ES-I3 (cell line): ENCODE results near the gene KCNH6.

Experiments
- H3K36me3 ChIP-seq: 2 replicates; pipeline ENCODE4 v1.6.1; 2013; ENCODE audit warnings: mild to moderate bottlenecking, low read length, control low read depth, moderate library complexity; ENCODE audit not compliant: insufficient read depth
- H3K4me1 ChIP-seq: 2 replicates; pipeline ENCODE4 v1.6.1; 2013; ENCODE audit warnings: mild to moderate bottlenecking, control low read depth, low read length; ENCODE audit not compliant: insufficient read depth
- H3K9ac ChIP-seq: 2 replicates; pipeline ENCODE4 v1.6.1; 2013; ENCODE audit warnings: low read depth, mild to moderate bottlenecking, low read length, moderate library complexity
- H3K9me3 ChIP-seq: 2 replicates; pipeline ENCODE4 v1.6.1; 2013; ENCODE audit warnings: mild to moderate bottlenecking, low read length, moderate library complexity; ENCODE audit not compliant: control insufficient read depth, insufficient read depth

The KCNH6 gene

GRCh38 chr17:63542942-63543821 lies 20.0 kb downstream of the KCNH6 start:
- Histone ChIP-seq H3K9ac (no peak overlapping the region), H3K36me3 (no peaks in the 10 kb centered on the region), H3K9me3 (no peaks in the 10 kb centered on the region), H3K4me1 (peaks cover 31% of the 10 kb centered on the region)

GRCh38 chr17:63543822-63544420 lies 20.8 kb downstream of the KCNH6 start:
- Histone ChIP-seq H3K36me3 (no peaks in the 10 kb centered on the region), H3K9me3 (no peaks in the 10 kb centered on the region), H3K4me1 (peaks cover 26% of the 10 kb centered on the region), H3K9ac (no peak overlapping the region)

GRCh38 chr17:63544467-63545301 lies 21.5 kb downstream of the KCNH6 start:
- H3K9ac ChIP-seq: no peak overlapping the region
- no peaks in the 10 kb centered on the region for H3K36me3 ChIP-seq
- H3K4me1 ChIP-seq: peaks cover 26% of the 10 kb centered on the region
- no peaks in the 10 kb centered on the region for H3K9me3 ChIP-seq

- Histone ChIP-seq H3K4me1 (peaks cover 20% of the 10 kb centered on the region), H3K36me3 (no peaks in the 10 kb centered on the region), H3K9me3 (no peaks in the 10 kb centered on the region), H3K9ac (no peak overlapping the region)
Measured at GRCh38 chr17:63546308-63547082, 23.3 kb downstream of the KCNH6 start.

DNA sequence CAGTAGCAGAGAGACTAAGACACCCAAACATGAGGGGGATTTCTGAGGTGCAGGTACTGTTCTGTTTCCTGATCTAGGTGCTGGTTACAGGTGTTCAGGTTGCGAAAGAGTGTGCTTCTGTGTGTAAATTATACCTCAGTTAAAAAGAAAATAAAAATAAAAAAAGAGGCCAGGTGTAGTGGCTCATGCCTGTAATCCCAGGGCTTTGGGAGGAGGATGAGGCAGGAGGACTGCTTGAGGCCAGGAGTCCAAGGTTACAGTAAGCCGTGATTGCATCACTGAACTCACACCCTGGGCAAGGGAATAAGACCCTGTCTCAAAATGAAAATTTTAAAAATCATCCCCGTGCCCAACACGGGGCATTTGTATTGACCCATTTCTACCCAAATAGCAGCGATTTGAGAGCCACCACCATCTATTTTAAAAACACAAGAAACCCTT lies 23.9 kb downstream of the KCNH6 start:
- H3K9me3 ChIP-seq: no peaks in the 10 kb centered on the region
- H3K36me3 ChIP-seq: no peaks in the 10 kb centered on the region
- H3K4me1 ChIP-seq: peaks cover 22% of the 10 kb centered on the region
- H3K9ac ChIP-seq: no peak overlapping the region

- Histone ChIP-seq H3K4me1 (peaks cover 14% of the 10 kb centered on the region), H3K9ac (peak overlapping the region; percentile 97), H3K9me3 (no peaks in the 10 kb centered on the region), H3K36me3 (no peaks in the 10 kb centered on the region)
Measured at GRCh38 chr17:63549289-63549945, 26.3 kb downstream of the KCNH6 start.

DNA sequence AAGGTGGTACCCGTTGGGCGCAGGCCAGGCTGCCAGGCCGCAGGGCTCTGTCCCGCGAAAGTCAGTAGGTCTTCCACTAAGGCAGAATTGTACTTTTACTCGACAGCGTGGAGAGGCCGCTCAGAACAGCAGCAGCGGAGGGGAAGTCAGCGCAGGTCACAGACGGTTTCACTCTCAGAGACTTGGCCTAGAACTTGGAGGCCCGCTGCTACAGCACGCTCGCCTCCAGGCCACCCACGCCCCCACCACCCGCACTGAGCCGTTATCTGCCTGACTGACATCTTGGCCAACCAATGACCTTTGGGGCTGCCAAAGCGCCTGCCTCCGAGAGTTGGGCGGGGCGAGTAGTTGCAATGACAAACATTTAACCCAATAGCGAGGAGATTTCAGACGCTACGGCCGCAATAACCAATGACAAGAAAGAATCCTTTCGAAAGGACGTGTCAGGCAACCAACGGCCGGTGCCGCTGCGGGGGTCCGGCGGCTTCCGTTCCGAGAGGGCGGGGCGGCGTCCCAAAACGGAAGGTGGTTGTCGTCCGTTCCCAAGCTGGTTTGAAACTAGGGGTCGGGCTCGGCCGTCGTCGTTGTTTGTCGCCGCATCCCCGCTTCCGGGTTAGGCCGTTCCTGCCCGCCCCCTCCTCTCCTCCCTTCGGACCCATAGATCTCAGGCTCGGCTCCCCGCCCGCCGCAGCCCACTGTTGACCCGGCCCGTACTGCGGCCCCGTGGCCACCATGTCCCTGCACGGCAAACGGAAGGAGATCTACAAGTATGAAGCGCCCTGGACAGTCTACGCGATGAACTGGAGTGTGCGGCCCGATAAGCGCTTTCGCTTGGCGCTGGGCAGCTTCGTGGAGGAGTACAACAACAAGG lies 27.0 kb downstream of the KCNH6 start, which contains the start of gene DCAF7:
Gene DCAF7, plus strand, starts transcription at position 532 of the 871 bp plus-strand sequence. Its CDS starts 201 bp downstream, at position 733.
- Histone ChIP-seq H3K36me3 (no peaks in the 10 kb centered on the region), H3K9ac (peak within 1 kb of the TSS; percentile 97), H3K4me1 (peaks cover 10% of the 10 kb centered on the region), H3K9me3 (no peaks in the 10 kb centered on the region)

DNA sequence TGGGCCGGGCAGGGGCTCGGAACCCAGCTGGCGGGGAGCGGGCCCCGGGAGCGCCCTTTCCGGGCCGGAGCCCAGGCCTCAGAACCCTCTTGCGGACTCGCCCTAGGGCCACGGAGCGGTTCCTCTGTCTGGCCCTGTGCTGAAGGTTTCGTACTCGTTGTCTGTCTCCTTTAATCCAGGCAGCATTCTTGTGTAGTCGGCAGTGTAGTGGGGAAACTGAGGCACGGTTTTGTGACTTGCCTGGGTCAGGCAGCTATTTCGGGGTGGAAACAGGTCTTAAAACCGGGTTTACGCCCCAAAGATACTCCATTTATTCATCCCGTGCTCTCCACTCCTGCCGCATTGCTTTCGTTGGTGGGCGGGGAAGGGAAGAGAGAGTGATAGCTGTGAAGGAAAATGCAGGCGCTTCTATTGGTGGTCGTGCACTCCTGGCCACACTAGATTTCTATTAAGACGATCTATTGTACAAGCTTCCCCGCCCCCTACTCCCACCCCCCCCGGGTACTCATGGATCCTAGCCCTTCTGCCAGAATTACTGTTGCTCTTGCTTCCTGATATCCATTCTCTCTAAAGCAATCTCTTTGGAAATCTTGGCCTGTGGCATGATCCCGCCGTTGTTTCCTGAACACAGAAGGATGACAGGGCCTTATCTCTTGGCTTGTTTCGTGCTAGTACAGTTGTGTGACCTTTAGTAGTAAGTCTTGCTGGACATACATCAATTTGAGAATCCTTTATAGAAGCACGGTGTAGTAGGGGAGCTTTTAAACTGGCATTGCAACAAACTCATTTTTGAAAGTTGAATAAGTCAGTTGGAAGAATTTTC lies 27.9 kb downstream of the KCNH6 start:
- H3K36me3 ChIP-seq: no peaks in the 10 kb centered on the region
- H3K9ac ChIP-seq: peak overlapping the region; percentile 97
- peaks cover 10% of the 10 kb centered on the region for H3K4me1 ChIP-seq
- no peaks in the 10 kb centered on the region for H3K9me3 ChIP-seq

DNA sequence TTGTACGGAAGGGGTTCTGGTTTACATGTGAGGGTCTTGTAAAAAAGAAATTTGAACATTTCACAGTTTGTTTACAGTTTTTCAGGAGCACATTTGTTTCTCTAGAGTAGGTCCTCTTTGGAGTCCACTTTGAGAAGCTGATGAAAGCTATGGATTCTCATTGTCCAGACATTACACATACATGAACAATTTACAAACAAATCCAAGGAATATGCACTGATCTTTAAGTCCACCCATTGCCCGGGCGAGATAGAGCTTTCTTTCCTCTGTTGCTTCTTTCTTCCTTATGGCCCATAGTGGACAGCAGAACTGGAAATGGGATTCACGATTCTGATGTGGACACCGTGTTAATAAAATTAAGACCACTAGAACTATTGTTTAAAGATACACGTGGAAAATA lies 29.1 kb downstream of the KCNH6 start:
- Histone ChIP-seq H3K9ac (peak overlapping the region; percentile 97; the same call in 1 of the 2 replicates), H3K9me3 (no peaks in the 10 kb centered on the region), H3K36me3 (no peaks in the 10 kb centered on the region), H3K4me1 (peaks cover 10% of the 10 kb centered on the region)

GRCh38 chr17:63555500-63556156 lies 32.5 kb downstream of the KCNH6 start:
- Histone ChIP-seq H3K9me3 (no peaks in the 10 kb centered on the region), H3K9ac (no peak overlapping the region), H3K4me1 (peaks cover 10% of the 10 kb centered on the region), H3K36me3 (no peaks in the 10 kb centered on the region)

DNA sequence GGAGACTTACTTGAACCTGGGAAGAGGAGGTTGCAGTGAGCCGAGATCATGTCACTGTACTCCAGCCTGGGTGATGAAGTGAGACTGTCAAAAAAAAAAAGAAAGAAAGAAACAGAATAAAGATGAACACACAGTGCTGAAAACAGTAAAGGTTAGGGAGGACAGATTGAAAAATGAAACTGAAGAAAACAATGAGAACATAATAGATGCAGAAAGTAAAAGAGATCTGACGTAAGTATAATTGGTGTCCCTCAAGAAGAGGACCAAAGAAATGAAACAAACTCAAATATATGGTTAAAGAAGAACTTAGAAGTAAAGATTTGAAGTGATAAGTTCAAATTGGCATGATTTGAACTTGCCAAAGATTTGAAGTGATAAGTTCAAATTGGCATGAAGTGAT lies 34.3 kb downstream of the KCNH6 start:
- Histone ChIP-seq H3K9me3 (no peaks in the 10 kb centered on the region), H3K4me1 (peaks cover 5% of the 10 kb centered on the region; the same call in 1 of the 2 replicates), H3K9ac (no peak overlapping the region), H3K36me3 (no peaks in the 10 kb centered on the region)

GRCh38 chr17:63558441-63558840 lies 35.3 kb downstream of the KCNH6 start:
- Histone ChIP-seq H3K9me3 (no peaks in the 10 kb centered on the region), H3K4me1 (no peaks in the 10 kb centered on the region), H3K36me3 (no peaks in the 10 kb centered on the region), H3K9ac (no peak overlapping the region)
